Natural killer cell treated with Interleukin-12 subunit alpha and Interleukin-12 subunit beta and Interleukin-15 and Interleukin-18, amount 100 ng/mL, for 72 hours (primary cell): ENCODE measurements around the gene KIAA1217. TPM values are rescaled to one million over a fixed set of nuclear protein-coding genes. Genes with fewer than 3 reads are reported as not detected.

Experiments used
- ATAC-seq, 2 donors: fragments of 150-1000 bp; cut with Tn5 transposase in 1 of 2; sonication (Bioruptor Pico), chemical (Tn5 transposase) in 1 of 2; 2 replicates each; pipeline ENCODE4 v1.10.0; 2021
- DNase-seq: peaks from one replicate; pipeline ENCODE4 v3.0.0; 2022; ENCODE audit warnings: low spot score
- H3K27ac Mint-ChIP-seq, 2 donors: 1 replicate in 1 of 2; 2 replicates in 1 of 2; pipeline ENCODE4 v1.8.0; 2022; ENCODE audit warnings: mixed read lengths in 2 of 2, mild to moderate bottlenecking in 1 of 2, moderate library complexity in 1 of 2
- H3K27me3 Mint-ChIP-seq, 2 donors: 1 replicate in 1 of 2; 2 replicates in 1 of 2; pipeline ENCODE4 v1.8.0; 2022; ENCODE audit warnings: mixed read lengths in 2 of 2
- H3K36me3 Mint-ChIP-seq: one replicate; pipeline ENCODE4 v1.8.0; 2022; ENCODE audit warnings: mixed read lengths
- H3K4me1 Mint-ChIP-seq, 2 donors: 1 replicate in 1 of 2; 2 replicates in 1 of 2; pipeline ENCODE4 v1.8.0; 2022; ENCODE audit warnings: low read depth in 2 of 2, mixed read lengths in 2 of 2, mild to moderate bottlenecking in 1 of 2
- H3K4me3 Mint-ChIP-seq: one replicate; pipeline ENCODE4 v1.8.0; 2022; ENCODE audit warnings: mixed read lengths
- H3K9me3 Mint-ChIP-seq: 2 replicates; pipeline ENCODE4 v1.8.0; 2022; ENCODE audit warnings: mixed read lengths
- total RNA-seq, 2 donors: library from RNA; stranded (reverse); gene quantifications; one replicate each; pipeline ENCODE4 v1.2.3, GENCODE V29; 2022

Gene KIAA1217
- total RNA-seq, 2 donors from 2014 or later, result 1.0 to 2.3 TPM

GRCh38 chr10:24589265-24589664 lies 380.3 kb downstream of the KIAA1217 start:
- ATAC-seq, result no peak
- Mint-ChIP-seq H3K4me3 (no peak overlapping the region), H3K36me3 (peaks cover 29% of the 10 kb centered on the region), H3K27ac (no peak overlapping the region), H3K27me3 (no peaks in the 10 kb centered on the region), H3K9me3 (no peaks in the 10 kb centered on the region), H3K4me1 (no peaks in the 10 kb centered on the region)
- DNase-seq, result no peak

GRCh38 chr10:24590697-24591457 lies 381.9 kb downstream of the KIAA1217 start:
- Mint-ChIP-seq H3K4me1 (no peaks in the 10 kb centered on the region), H3K36me3 (peaks cover 25% of the 10 kb centered on the region), H3K9me3 (no peaks in the 10 kb centered on the region), H3K27ac (no peak overlapping the region), H3K27me3 (no peaks in the 10 kb centered on the region), H3K4me3 (no peak overlapping the region)
- DNase-seq (no peak), ATAC-seq (no peak)

- Mint-ChIP-seq H3K27ac (no peak overlapping the region), H3K4me1 (no peaks in the 10 kb centered on the region), H3K36me3 (peaks cover 29% of the 10 kb centered on the region), H3K9me3 (no peaks in the 10 kb centered on the region), H3K4me3 (no peak overlapping the region), H3K27me3 (no peaks in the 10 kb centered on the region)
- ATAC-seq (no peak), DNase-seq (no peak)
Observed at GRCh38 chr10:24596217-24596930, 387.4 kb downstream of the KIAA1217 start.

- Mint-ChIP-seq H3K4me3 (no peak overlapping the region), H3K27ac (no peak overlapping the region), H3K9me3 (no peaks in the 10 kb centered on the region), H3K36me3 (peaks cover 25% of the 10 kb centered on the region), H3K27me3 (no peaks in the 10 kb centered on the region), H3K4me1 (peaks cover 0 to under 1% of the 10 kb centered on the region in 2 donors)
- ATAC-seq (no peak), DNase-seq (no peak)
Observed at GRCh38 chr10:24597426-24597825, 388.5 kb downstream of the KIAA1217 start.
